Astrocyte (in vitro differentiated cells and primary cell): ENCODE measurements around the gene CDH13. TPM values are rescaled to one million over a fixed set of nuclear protein-coding genes. Genes with fewer than 3 reads are reported as not detected.

Source experiments
- DNase-seq: peaks from one replicate; pipeline ENCODE4 v3.0.0-alpha.2; 2010; ENCODE audit warnings: low read depth
- FAIRE-seq: peaks from 2 replicates; lab custom pipeline; 2011; peaks lifted over from hg19 to GRCh38; lab: Jason Lieb, UNC
- H2AFZ ChIP-seq: 2 replicates; pipeline ENCODE4 v1.6.0; 2012; ENCODE audit warnings: low read depth, low read length, inconsistent platforms
- H3K27ac ChIP-seq: 2 replicates; pipeline ENCODE4 v1.5.1; 2011; ENCODE audit warnings: low read depth, low read length, inconsistent platforms
- H3K27me3 ChIP-seq: 2 replicates; pipeline ENCODE4 v1.6.0; 2011; ENCODE audit warnings: low read length, inconsistent platforms; ENCODE audit not compliant: insufficient read depth
- H3K36me3 ChIP-seq: 2 replicates; pipeline ENCODE4 v1.5.1; 2011; ENCODE audit warnings: low read length, inconsistent platforms; ENCODE audit not compliant: insufficient read depth
- H3K4me1 ChIP-seq: 2 replicates; pipeline ENCODE4 v1.5.1; 2011; ENCODE audit warnings: low read length, inconsistent platforms; ENCODE audit not compliant: insufficient read depth
- H3K4me2 ChIP-seq: 2 replicates; pipeline ENCODE4 v1.6.0; 2012; ENCODE audit warnings: low read length, inconsistent platforms
- H3K4me3 ChIP-seq: 2 replicates; pipeline ENCODE4 v1.5.1; 2011; ENCODE audit warnings: low read depth, mild to moderate bottlenecking, low read length, inconsistent platforms; ENCODE audit not compliant: insufficient read depth
- H3K79me2 ChIP-seq: 2 replicates; pipeline ENCODE4 v1.6.0; 2012; ENCODE audit warnings: mild to moderate bottlenecking, low read length, inconsistent platforms; ENCODE audit not compliant: insufficient read depth
- H3K9ac ChIP-seq: 2 replicates; pipeline ENCODE4 v1.6.0; 2012; ENCODE audit warnings: mild to moderate bottlenecking, low read length, inconsistent platforms
- H3K9me3 ChIP-seq: 2 replicates; pipeline ENCODE4 v1.5.1; 2012; ENCODE audit warnings: low read depth, mild to moderate bottlenecking, low read length, inconsistent platforms; ENCODE audit not compliant: insufficient read depth
- H4K20me1 ChIP-seq: 2 replicates; pipeline ENCODE4 v1.6.0; 2012; ENCODE audit warnings: low read length, inconsistent platforms; ENCODE audit not compliant: insufficient read depth
- H3K27ac Mint-ChIP-seq: one replicate; pipeline ENCODE4 v1.8.0; 2021; ENCODE audit warnings: mild to moderate bottlenecking, mixed read lengths; ENCODE audit not compliant: unreplicated experiment
- H3K27me3 Mint-ChIP-seq: one replicate; pipeline ENCODE4 v1.8.0; 2021; ENCODE audit warnings: low read depth, mixed read lengths; ENCODE audit not compliant: unreplicated experiment
- H3K36me3 Mint-ChIP-seq: one replicate; pipeline ENCODE4 v1.8.0; 2021; ENCODE audit warnings: low read depth, mixed read lengths; ENCODE audit not compliant: unreplicated experiment
- H3K4me1 Mint-ChIP-seq: one replicate; pipeline ENCODE4 v1.8.0; 2021; ENCODE audit warnings: low read depth, mixed read lengths; ENCODE audit not compliant: unreplicated experiment
- H3K4me3 Mint-ChIP-seq: one replicate; pipeline ENCODE4 v1.8.0; 2021; ENCODE audit warnings: mild to moderate bottlenecking, moderate library complexity, mixed read lengths; ENCODE audit not compliant: unreplicated experiment
- H3K9me3 Mint-ChIP-seq: one replicate; pipeline ENCODE4 v1.8.0; 2021; ENCODE audit warnings: mild to moderate bottlenecking, mixed read lengths; ENCODE audit not compliant: unreplicated experiment
- CTCF ChIP-seq: IDR thresholded peaks from 2 replicates; pipeline ENCODE4 v1.5.1; 2011; ENCODE audit warnings: low read depth, mild to moderate bottlenecking, inconsistent platforms, low read length, moderate library complexity; ENCODE audit not compliant: insufficient read depth
- EZH2 ChIP-seq: IDR thresholded peaks from 2 replicates; pipeline ENCODE4 v1.6.1; 2012; ENCODE audit warnings: mild to moderate bottlenecking, low read length, inconsistent platforms; ENCODE audit not compliant: insufficient read depth
- total RNA-seq: library from RNA; stranded (reverse); gene quantifications from 2 replicates; pipeline ENCODE4 v1.2.1, GENCODE V29; 2021

CDH13 gene
- total RNA-seq, 1 donor from 2014 or later: 41.7 TPM

- TF ChIP-seq CTCF: no peak
- FAIRE-seq: no peak
- H3K9me3 ChIP-seq: peaks cover 9% of the 10 kb centered on the region
Observed at GRCh38 chr16:83728492-83728891, 1101.7 kb downstream of the CDH13 start.

GRCh38 chr16:83730812-83731211 lies 1104.0 kb downstream of the CDH13 start:
- no peak for FAIRE-seq
- H3K27ac ChIP-seq: no peak overlapping the region
- no peaks in the 10 kb centered on the region for H3K36me3 ChIP-seq

More at GRCh38 chr16:83728492-83728891, 1101.7 kb downstream of the CDH13 start:
- Mint-ChIP-seq H3K27ac (no peak overlapping the region), H3K36me3 (no peaks in the 10 kb centered on the region), H3K4me1 (peaks cover 11% of the 10 kb centered on the region), H3K9me3 (peaks cover 16% of the 10 kb centered on the region), H3K27me3 (peaks cover 5% of the 10 kb centered on the region), H3K4me3 (no peak overlapping the region)
- Histone ChIP-seq H3K36me3 (no peaks in the 10 kb centered on the region), H3K27ac (no peak overlapping the region), H3K4me1 (no peaks in the 10 kb centered on the region), H3K27me3 (no peaks in the 10 kb centered on the region), H3K79me2 (no peaks in the 10 kb centered on the region), H3K9ac (no peak overlapping the region), H3K4me2 (no peak overlapping the region), H3K4me3 (no peak overlapping the region), H4K20me1 (no peaks in the 10 kb centered on the region), H2AFZ (no peak overlapping the region)
- DNase-seq: no peak

More at GRCh38 chr16:83730812-83731211, 1104.0 kb downstream of the CDH13 start:
- Histone ChIP-seq H2AFZ (no peak overlapping the region), H3K9ac (no peak overlapping the region), H3K79me2 (no peaks in the 10 kb centered on the region), H3K4me3 (no peak overlapping the region), H3K4me2 (no peak overlapping the region), H4K20me1 (no peaks in the 10 kb centered on the region), H3K27me3 (no peaks in the 10 kb centered on the region), H3K4me1 (no peaks in the 10 kb centered on the region), H3K9me3 (peaks cover 10% of the 10 kb centered on the region)
- Mint-ChIP-seq H3K27ac (no peak overlapping the region), H3K9me3 (peaks cover 21% of the 10 kb centered on the region), H3K36me3 (no peaks in the 10 kb centered on the region), H3K27me3 (peaks cover 5% of the 10 kb centered on the region), H3K4me1 (peaks cover 8% of the 10 kb centered on the region), H3K4me3 (no peak overlapping the region)
- TF ChIP-seq CTCF (no peak), EZH2 (no peak)
- DNase-seq: no peak
